Neural progenitor cell (in vitro differentiated cells): ENCODE data around the gene HIBADH. TPM values are rescaled to one million over a fixed set of nuclear protein-coding genes. Genes with fewer than 3 reads are reported as not detected.

Experiments
- DNase-seq: peaks from one replicate; pipeline ENCODE4 v3.0.0-alpha.2; 2016; ENCODE audit warnings: low spot score
- H2AFZ ChIP-seq: fragments of 200-600 bp; sonication (generic); replicated peaks from 2 replicates; pipeline ENCODE4 v1.6.1; 2016; ENCODE audit warnings: antibody characterized with exemption
- H3F3A ChIP-seq: fragments of 200-600 bp; sonication (generic); 2 replicates; pipeline ENCODE4 v1.6.1; 2016; ENCODE audit warnings: antibody characterized with exemption, low read depth
- H3K27ac ChIP-seq: fragments of 200-600 bp; sonication (generic); 2 replicates; pipeline ENCODE4 v1.5.1; 2016; ENCODE audit warnings: mild to moderate bottlenecking
- H3K27me3 ChIP-seq: fragments of 200-600 bp; sonication (generic); 2 replicates; pipeline ENCODE4 v1.6.1; 2016; ENCODE audit warnings: mild to moderate bottlenecking, moderate library complexity
- H3K36me3 ChIP-seq: fragments of 200-600 bp; sonication (generic); 2 replicates; pipeline ENCODE4 v1.5.1; 2016
- H3K4me1 ChIP-seq: fragments of 200-600 bp; sonication (generic); 2 replicates; pipeline ENCODE4 v1.6.1; 2016; ENCODE audit warnings: mixed run types
- H3K4me2 ChIP-seq: fragments of 200-600 bp; sonication (generic); 2 replicates; pipeline ENCODE4 v1.6.1; 2016
- H3K4me3 ChIP-seq: fragments of 200-600 bp; sonication (generic); 2 replicates; pipeline ENCODE4 v1.5.1; 2016
- H3K79me2 ChIP-seq: fragments of 200-600 bp; sonication (generic); 2 replicates; pipeline ENCODE4 v1.6.1; 2016; ENCODE audit warnings: low read depth
- H3K9ac ChIP-seq: fragments of 200-600 bp; sonication (generic); 2 replicates; pipeline ENCODE4 v1.6.1; 2016
- H3K9me3 ChIP-seq: fragments of 200-600 bp; sonication (generic); 2 replicates; pipeline ENCODE4 v1.5.1; 2016; ENCODE audit warnings: low read depth
- H4K20me1 ChIP-seq: fragments of 200-600 bp; sonication (generic); 2 replicates; pipeline ENCODE4 v1.6.1; 2016; ENCODE audit warnings: low read depth
- H3K27ac Mint-ChIP-seq: 3 replicates; pipeline ENCODE4 v1.8.0; 2021; ENCODE audit warnings: mixed read lengths
- H3K27me3 Mint-ChIP-seq: 2 replicates; pipeline ENCODE4 v1.8.0; 2022; ENCODE audit warnings: low read depth, mild to moderate bottlenecking, inconsistent platforms, moderate library complexity, mixed read lengths; ENCODE audit not compliant: insufficient read depth
- H3K36me3 Mint-ChIP-seq: 3 replicates; pipeline ENCODE4 v1.8.0; 2021; ENCODE audit warnings: mixed read lengths
- H3K4me1 Mint-ChIP-seq: 3 replicates; pipeline ENCODE4 v1.8.0; 2021; ENCODE audit warnings: mixed read lengths
- H3K4me3 Mint-ChIP-seq: 3 replicates; pipeline ENCODE4 v1.8.0; 2021; ENCODE audit warnings: mild to moderate bottlenecking, moderate library complexity, mixed read lengths
- H3K9me3 Mint-ChIP-seq: 3 replicates; pipeline ENCODE4 v1.8.0; 2020; ENCODE audit warnings: mixed read lengths
- EZH2 ChIP-seq: fragments of 200-600 bp; sonication (generic); IDR thresholded peaks from 2 replicates; pipeline ENCODE4 v1.6.1; 2017; ENCODE audit warnings: antibody characterized with exemption, mild to moderate bottlenecking, moderate library complexity
- EZH2phosphoT487 ChIP-seq: fragments of 200-600 bp; sonication (generic); IDR thresholded peaks from 2 replicates; pipeline ENCODE4 v1.6.1; 2017; ENCODE audit warnings: antibody characterized with exemption
- total RNA-seq: library from RNA; depleted of rRNA; stranded (reverse); fragments of >200 nt; gene quantifications from 2 replicates; pipeline ENCODE4 v1.2.3, GENCODE V29; 2015; ENCODE audit warnings: low replicate concordance
- TF ChIP-seq, protein P1 (sequence below): fragments of 200-600 bp; sonication (generic); IDR thresholded peaks from 2 replicates; pipeline ENCODE4 v1.5.1; 2017; ENCODE audit warnings: antibody characterized with exemption, mild to moderate bottlenecking

Gene HIBADH
- total RNA-seq, 1 donor from 2014 or later: 88.6 TPM

- Mint-ChIP-seq H3K36me3 (no peaks in the 10 kb centered on the region), H3K9me3 (no peaks in the 10 kb centered on the region), H3K4me3 (no peak overlapping the region), H3K4me1 (no peaks in the 10 kb centered on the region), H3K27ac (no peak overlapping the region), H3K27me3 (peaks cover 2% of the 10 kb centered on the region)
- Histone ChIP-seq H3K79me2 (no peaks in the 10 kb centered on the region), H3K36me3 (no peaks in the 10 kb centered on the region), H3K27me3 (no peaks in the 10 kb centered on the region), H3K9me3 (no peaks in the 10 kb centered on the region), H3K9ac (no peak overlapping the region), H3K4me3 (no peak overlapping the region), H3F3A (no peaks in the 10 kb centered on the region), H3K4me1 (no peaks in the 10 kb centered on the region), H3K4me2 (no peak overlapping the region), H4K20me1 (no peaks in the 10 kb centered on the region), H3K27ac (no peak overlapping the region), H2AFZ (no peak overlapping the region)
- DNase-seq: no peak
- TF ChIP-seq, protein P1, sequence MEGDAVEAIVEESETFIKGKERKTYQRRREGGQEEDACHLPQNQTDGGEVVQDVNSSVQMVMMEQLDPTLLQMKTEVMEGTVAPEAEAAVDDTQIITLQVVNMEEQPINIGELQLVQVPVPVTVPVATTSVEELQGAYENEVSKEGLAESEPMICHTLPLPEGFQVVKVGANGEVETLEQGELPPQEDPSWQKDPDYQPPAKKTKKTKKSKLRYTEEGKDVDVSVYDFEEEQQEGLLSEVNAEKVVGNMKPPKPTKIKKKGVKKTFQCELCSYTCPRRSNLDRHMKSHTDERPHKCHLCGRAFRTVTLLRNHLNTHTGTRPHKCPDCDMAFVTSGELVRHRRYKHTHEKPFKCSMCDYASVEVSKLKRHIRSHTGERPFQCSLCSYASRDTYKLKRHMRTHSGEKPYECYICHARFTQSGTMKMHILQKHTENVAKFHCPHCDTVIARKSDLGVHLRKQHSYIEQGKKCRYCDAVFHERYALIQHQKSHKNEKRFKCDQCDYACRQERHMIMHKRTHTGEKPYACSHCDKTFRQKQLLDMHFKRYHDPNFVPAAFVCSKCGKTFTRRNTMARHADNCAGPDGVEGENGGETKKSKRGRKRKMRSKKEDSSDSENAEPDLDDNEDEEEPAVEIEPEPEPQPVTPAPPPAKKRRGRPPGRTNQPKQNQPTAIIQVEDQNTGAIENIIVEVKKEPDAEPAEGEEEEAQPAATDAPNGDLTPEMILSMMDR: no peak
- no peak for TF ChIP-seq EZH2phosphoT487
- TF ChIP-seq EZH2: no peak
Observed at GRCh38 chr7:27703181-27703580, 40.5 kb upstream of the HIBADH start.

GRCh38 chr7:27700501-27700900, 37.8 kb upstream of the HIBADH start:
- no peak overlapping the region for H3K4me3 Mint-ChIP-seq
- no peak for DNase-seq
- no peaks in the 10 kb centered on the region for H3F3A ChIP-seq
- TF ChIP-seq EZH2phosphoT487: no peak
- no peak for TF ChIP-seq EZH2
- TF ChIP-seq, protein P1: no peak
- no peaks in the 10 kb centered on the region for H3K9me3 ChIP-seq
- no peaks in the 10 kb centered on the region for H3K36me3 ChIP-seq
- H3K4me2 ChIP-seq: no peak overlapping the region
- H3K4me3 ChIP-seq: no peak overlapping the region
- no peaks in the 10 kb centered on the region for H4K20me1 ChIP-seq
- no peaks in the 10 kb centered on the region for H3K4me1 ChIP-seq
- H3K36me3 Mint-ChIP-seq: no peaks in the 10 kb centered on the region
- H2AFZ ChIP-seq: no peak overlapping the region
- no peak overlapping the region for H3K27ac Mint-ChIP-seq
- no peak overlapping the region for H3K9ac ChIP-seq
- peaks cover 2% of the 10 kb centered on the region for H3K27me3 Mint-ChIP-seq
- H3K79me2 ChIP-seq: no peaks in the 10 kb centered on the region
- H3K27me3 ChIP-seq: no peaks in the 10 kb centered on the region
- no peaks in the 10 kb centered on the region for H3K4me1 Mint-ChIP-seq
- no peaks in the 10 kb centered on the region for H3K9me3 Mint-ChIP-seq
- no peak overlapping the region for H3K27ac ChIP-seq

GRCh38 chr7:27699751-27700150, 37.1 kb upstream of the HIBADH start:
- Histone ChIP-seq H2AFZ (no peak overlapping the region), H3K4me3 (no peak overlapping the region), H3K36me3 (no peaks in the 10 kb centered on the region), H3K27ac (no peak overlapping the region), H3K4me2 (no peak overlapping the region), H3K79me2 (no peaks in the 10 kb centered on the region), H3K4me1 (no peaks in the 10 kb centered on the region), H3K27me3 (no peaks in the 10 kb centered on the region), H4K20me1 (no peaks in the 10 kb centered on the region), H3K9ac (no peak overlapping the region), H3K9me3 (no peaks in the 10 kb centered on the region), H3F3A (no peaks in the 10 kb centered on the region)
- Mint-ChIP-seq H3K4me1 (no peaks in the 10 kb centered on the region), H3K27me3 (peaks cover 2% of the 10 kb centered on the region), H3K9me3 (no peaks in the 10 kb centered on the region), H3K27ac (no peak overlapping the region), H3K4me3 (no peak overlapping the region), H3K36me3 (no peaks in the 10 kb centered on the region)
- DNase-seq: no peak
- no peak for TF ChIP-seq EZH2phosphoT487
- TF ChIP-seq, protein P1: no peak
- TF ChIP-seq EZH2: no peak
